ENCODE results near the gene RPL10A. TPM values are rescaled to one million over a fixed set of nuclear protein-coding genes. Genes with fewer than 3 reads are reported as not detected.

Gene RPL10A
- total RNA-seq, 2 donors from 2014 or later, result 897 to 2,172 TPM

DNA sequence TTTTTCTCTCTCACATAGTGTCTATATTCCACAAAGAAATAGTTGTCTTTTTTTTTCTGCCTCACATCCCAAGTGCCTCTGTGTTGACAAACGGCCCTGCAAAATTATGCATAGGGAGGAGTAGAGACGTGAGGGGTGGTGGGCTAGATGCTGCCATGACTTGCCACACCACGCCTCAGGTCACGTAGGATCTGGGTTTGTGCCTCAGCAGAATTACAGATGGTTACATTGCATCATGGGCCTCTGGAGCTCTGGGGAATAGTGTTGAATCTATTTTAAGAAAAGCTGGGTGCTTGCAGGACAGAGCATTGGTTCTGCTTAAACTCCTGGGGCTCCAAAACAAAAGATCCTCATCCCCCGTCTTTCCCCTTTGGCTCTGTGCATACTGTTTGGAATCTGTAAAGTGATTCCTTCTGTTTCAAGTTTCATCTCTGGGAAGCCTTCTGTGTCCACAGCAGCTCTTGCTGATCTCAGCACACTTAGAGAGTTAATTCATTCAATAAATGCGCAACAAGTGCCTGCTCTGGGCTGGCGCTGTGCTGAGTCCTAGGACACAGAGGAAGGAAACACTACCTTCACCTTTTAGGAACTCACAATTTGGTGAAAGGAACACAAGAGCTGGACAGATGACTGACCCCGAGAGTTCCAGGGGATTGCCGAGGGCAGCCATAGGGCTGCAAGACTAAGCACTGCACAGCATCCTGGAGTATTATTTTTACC lies 13.7 kb upstream of the RPL10A start:
- intact Hi-C loops (cut with DNase I), result loop anchor here (5.0 kb wide), 1 partner anchor 162 kb away; no protein-coding TSS in a partner anchor
- no peak for DNase-seq (ENCODE audit: low spot score)
- Histone ChIP-seq H3K27me3 (replicated peaks; ENCODE audit: insufficient read depth) (no peaks in the 10 kb centered on the region), H3K9me3 (no peaks in the 10 kb centered on the region), H3K4me3 (no peak overlapping the region), H3K27ac (peak overlapping the region in 1 of 2 donors; percentile 31), H3K4me1 (replicated peaks) (no peaks in the 10 kb centered on the region), H3K36me3 (no peaks in the 10 kb centered on the region)
- TF ChIP-seq POLR2AphosphoS5 (IDR thresholded peaks at IDR 0.05) (no peak), POLR2A (IDR thresholded peaks at IDR 0.05) (no peak)
- TF ChIP-seq, protein P1, sequence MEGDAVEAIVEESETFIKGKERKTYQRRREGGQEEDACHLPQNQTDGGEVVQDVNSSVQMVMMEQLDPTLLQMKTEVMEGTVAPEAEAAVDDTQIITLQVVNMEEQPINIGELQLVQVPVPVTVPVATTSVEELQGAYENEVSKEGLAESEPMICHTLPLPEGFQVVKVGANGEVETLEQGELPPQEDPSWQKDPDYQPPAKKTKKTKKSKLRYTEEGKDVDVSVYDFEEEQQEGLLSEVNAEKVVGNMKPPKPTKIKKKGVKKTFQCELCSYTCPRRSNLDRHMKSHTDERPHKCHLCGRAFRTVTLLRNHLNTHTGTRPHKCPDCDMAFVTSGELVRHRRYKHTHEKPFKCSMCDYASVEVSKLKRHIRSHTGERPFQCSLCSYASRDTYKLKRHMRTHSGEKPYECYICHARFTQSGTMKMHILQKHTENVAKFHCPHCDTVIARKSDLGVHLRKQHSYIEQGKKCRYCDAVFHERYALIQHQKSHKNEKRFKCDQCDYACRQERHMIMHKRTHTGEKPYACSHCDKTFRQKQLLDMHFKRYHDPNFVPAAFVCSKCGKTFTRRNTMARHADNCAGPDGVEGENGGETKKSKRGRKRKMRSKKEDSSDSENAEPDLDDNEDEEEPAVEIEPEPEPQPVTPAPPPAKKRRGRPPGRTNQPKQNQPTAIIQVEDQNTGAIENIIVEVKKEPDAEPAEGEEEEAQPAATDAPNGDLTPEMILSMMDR (IDR thresholded peaks at IDR 0.05), result no peak
- whole genome bisulfite sequencing, result 65% methylated on average over 9 of the region's 9 CpGs

DNA sequence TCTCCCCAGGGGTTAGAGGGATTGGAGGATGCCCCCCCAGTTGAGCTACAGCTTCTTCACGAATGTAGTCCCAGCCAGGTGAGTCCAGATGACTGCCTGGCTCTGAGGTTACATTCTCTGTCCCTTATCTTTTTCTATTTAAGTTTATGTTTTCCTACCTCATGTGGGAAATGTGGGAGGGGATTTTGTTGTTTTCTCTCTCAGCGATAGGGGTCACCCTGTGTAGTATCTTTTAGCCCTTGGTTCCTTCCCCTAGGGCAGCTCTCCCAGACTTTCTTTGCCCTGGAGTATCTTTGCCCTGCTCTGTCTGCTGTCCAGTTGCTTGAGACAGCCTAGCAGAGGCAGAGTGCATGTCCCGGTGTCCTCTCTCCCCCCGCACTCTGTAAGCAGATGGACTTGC lies 10.3 kb upstream of the RPL10A start:
- no peaks in the 10 kb centered on the region for H3K4me1 ChIP-seq (replicated peaks)
- H3K4me3 ChIP-seq, result no peak overlapping the region
- 76% methylated on average over 4 of the region's 4 CpGs for WGBS
- no peaks in the 10 kb centered on the region for H3K9me3 ChIP-seq
- intact Hi-C loops (cut with DNase I), result no loop called here
- no peaks in the 10 kb centered on the region for H3K27me3 ChIP-seq (replicated peaks; ENCODE audit: insufficient read depth)
- TF ChIP-seq POLR2A (IDR thresholded peaks at IDR 0.05), result no peak
- TF ChIP-seq, protein P1 (IDR thresholded peaks at IDR 0.05), result no peak
- no peak for TF ChIP-seq POLR2AphosphoS5 (IDR thresholded peaks at IDR 0.05)
- no peak overlapping the region for H3K27ac ChIP-seq
- H3K36me3 ChIP-seq, result no peaks in the 10 kb centered on the region
- no peak for DNase-seq (ENCODE audit: low spot score)

DNA sequence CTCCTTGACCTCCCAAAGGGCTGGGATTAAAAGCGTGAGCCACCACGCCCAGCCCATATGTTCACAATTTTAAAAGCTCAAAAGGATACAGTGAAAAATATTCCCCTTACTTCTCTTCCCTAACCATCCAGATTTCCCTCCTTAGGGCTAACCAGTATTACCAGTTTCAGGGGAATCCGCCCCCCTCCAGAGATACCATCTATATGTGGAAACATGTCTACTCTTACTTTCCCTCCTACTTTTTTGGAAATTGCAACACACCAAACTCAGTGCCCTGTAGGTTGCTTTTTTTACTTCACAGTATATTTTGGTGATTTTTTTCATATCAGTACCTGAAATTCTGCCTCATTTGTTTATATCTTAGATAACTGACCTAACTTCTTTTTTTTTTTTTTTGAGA lies 6.9 kb upstream of the RPL10A start:
- Histone ChIP-seq H3K36me3 (no peaks in the 10 kb centered on the region), H3K27ac (no peak overlapping the region)
- 71% methylated on average over 3 of the region's 3 CpGs for WGBS

DNA sequence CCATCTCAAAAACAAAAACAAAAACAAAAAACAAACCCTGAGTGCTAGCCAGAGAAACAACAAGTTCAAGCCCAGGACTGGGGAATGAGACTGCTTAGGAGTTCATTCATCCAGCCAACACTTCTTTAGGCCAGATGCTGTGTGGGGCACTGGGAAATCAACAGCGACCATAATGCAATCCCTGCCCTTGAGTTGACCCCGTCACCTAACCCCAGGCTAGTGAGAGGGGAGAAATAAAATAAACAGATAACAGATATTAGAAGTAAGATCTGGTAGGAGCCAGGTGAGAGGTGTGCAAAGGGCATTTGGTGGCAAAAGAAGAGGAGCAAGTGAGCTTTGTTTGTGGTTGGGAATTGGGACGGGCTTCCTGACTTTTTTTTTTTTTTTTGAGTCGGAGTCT lies 4.9 kb upstream of the RPL10A start:
- no peak for TF ChIP-seq POLR2A (IDR thresholded peaks at IDR 0.05)
- TF ChIP-seq POLR2AphosphoS5 (IDR thresholded peaks at IDR 0.05), result no peak
- TF ChIP-seq, protein P1 (IDR thresholded peaks at IDR 0.05), result no peak
- Histone ChIP-seq H3K4me3 (no peak overlapping the region), H3K4me1 (replicated peaks) (no peaks in the 10 kb centered on the region), H3K27me3 (replicated peaks; ENCODE audit: insufficient read depth) (no peaks in the 10 kb centered on the region), H3K27ac (no peak overlapping the region), H3K36me3 (no peaks in the 10 kb centered on the region), H3K9me3 (no peaks in the 10 kb centered on the region)
- DNase-seq (ENCODE audit: low spot score), result no peak
- 91% methylated on average over 4 of the region's 4 CpGs for WGBS
- intact Hi-C loops (cut with DNase I), result no loop called here

More for the DNA sequence above, 6.9 kb upstream of the RPL10A start:
- DNase-seq (ENCODE audit: low spot score), result peak; percentile 53
- Histone ChIP-seq H3K9me3 (no peaks in the 10 kb centered on the region), H3K27me3 (replicated peaks; ENCODE audit: insufficient read depth) (no peaks in the 10 kb centered on the region), H3K4me1 (replicated peaks) (no peaks in the 10 kb centered on the region), H3K4me3 (no peak overlapping the region)
- TF ChIP-seq POLR2AphosphoS5 (IDR thresholded peaks at IDR 0.05), result peak; percentile 85
- TF ChIP-seq POLR2A (IDR thresholded peaks at IDR 0.05), result no peak
- TF ChIP-seq, protein P1 (IDR thresholded peaks at IDR 0.05), result no peak
- intact Hi-C loops (cut with DNase I), result no loop called here

DNA sequence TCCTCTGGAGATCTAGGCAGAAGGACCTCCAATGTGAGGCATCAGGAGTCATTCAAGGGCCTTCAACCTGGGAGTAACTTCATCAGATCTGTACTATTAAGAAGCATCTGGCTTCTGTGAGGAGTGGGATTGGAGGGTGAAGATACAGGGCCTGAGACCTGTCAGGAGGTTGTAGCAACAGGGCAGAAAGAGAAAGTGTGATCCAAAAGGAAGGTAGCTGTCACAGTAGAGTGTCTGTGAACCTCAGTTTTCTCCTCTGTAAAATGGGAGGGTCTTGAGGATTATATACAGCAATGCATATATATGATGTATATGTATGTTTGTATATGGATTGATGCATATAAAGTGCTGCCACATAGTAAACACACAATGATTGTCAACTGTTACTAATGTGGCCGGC lies 2.6 kb upstream of the RPL10A start:
- WGBS, result 86% methylated on average over 1 of the region's 1 CpG
- no peaks in the 10 kb centered on the region for H3K9me3 ChIP-seq
- no peak overlapping the region for H3K4me3 ChIP-seq
- no peaks in the 10 kb centered on the region for H3K27me3 ChIP-seq (replicated peaks; ENCODE audit: insufficient read depth)
- H3K36me3 ChIP-seq, result no peaks in the 10 kb centered on the region
- intact Hi-C loops (cut with DNase I), result no loop called here
- TF ChIP-seq POLR2A (IDR thresholded peaks at IDR 0.05), result no peak
- TF ChIP-seq, protein P1 (IDR thresholded peaks at IDR 0.05), result no peak
- TF ChIP-seq POLR2AphosphoS5 (IDR thresholded peaks at IDR 0.05), result no peak
- no peak overlapping the region for H3K27ac ChIP-seq
- DNase-seq (ENCODE audit: low spot score), result no peak
- H3K4me1 ChIP-seq (replicated peaks), result no peaks in the 10 kb centered on the region

Measured in prostate gland (tissue), 2 donors.